GM13976 (cell line): ENCODE results near the gene EFL1.

Experiments
- DNase-seq: peaks from one replicate; pipeline ENCODE4 v3.0.0; 2012; ENCODE audit warnings: low spot score
- in situ Hi-C: fragments of 300-500 bp; cut with MboI; formaldehyde crosslinking; loops from one replicate; pipeline ENCODE4 v1.12.0; 2022; ENCODE audit warnings: low sequenced_read_pairs, mixed read lengths, inconsistent platforms; ENCODE audit not compliant: unreplicated experiment
- TF ChIP-seq, protein P1 (sequence below): IDR thresholded peaks from 2 replicates; pipeline ENCODE4 v1.5.1; 2012; ENCODE audit warnings: borderline replicate concordance, mild to moderate bottlenecking; ENCODE audit not compliant: insufficient read depth; ENCODE audit errors: extremely low read depth, missing control alignments, control extremely low read depth

The EFL1 gene

DNA sequence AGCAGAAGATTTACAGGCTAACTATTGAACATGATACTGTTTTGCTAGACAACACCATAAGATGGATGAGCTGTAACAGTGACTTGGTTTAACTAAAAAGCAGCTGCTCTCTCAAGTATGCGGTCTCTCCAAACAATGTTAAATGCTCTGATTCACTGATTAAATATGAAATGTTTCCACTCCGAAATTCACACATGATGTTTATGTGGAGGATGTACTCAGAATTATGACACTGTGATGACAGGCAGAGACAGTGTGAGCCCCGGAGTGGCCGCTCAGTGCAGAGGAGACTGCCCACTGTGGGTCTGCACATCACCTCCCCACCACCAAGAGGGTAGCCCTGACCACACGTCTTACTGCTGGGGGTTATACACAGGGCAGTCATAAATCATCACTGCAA lies 132.8 kb downstream of the EFL1 start:
- in situ Hi-C loops, result no loop called here
- TF ChIP-seq, protein P1, sequence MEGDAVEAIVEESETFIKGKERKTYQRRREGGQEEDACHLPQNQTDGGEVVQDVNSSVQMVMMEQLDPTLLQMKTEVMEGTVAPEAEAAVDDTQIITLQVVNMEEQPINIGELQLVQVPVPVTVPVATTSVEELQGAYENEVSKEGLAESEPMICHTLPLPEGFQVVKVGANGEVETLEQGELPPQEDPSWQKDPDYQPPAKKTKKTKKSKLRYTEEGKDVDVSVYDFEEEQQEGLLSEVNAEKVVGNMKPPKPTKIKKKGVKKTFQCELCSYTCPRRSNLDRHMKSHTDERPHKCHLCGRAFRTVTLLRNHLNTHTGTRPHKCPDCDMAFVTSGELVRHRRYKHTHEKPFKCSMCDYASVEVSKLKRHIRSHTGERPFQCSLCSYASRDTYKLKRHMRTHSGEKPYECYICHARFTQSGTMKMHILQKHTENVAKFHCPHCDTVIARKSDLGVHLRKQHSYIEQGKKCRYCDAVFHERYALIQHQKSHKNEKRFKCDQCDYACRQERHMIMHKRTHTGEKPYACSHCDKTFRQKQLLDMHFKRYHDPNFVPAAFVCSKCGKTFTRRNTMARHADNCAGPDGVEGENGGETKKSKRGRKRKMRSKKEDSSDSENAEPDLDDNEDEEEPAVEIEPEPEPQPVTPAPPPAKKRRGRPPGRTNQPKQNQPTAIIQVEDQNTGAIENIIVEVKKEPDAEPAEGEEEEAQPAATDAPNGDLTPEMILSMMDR, result no peak
- DNase-seq, result no peak

DNA sequence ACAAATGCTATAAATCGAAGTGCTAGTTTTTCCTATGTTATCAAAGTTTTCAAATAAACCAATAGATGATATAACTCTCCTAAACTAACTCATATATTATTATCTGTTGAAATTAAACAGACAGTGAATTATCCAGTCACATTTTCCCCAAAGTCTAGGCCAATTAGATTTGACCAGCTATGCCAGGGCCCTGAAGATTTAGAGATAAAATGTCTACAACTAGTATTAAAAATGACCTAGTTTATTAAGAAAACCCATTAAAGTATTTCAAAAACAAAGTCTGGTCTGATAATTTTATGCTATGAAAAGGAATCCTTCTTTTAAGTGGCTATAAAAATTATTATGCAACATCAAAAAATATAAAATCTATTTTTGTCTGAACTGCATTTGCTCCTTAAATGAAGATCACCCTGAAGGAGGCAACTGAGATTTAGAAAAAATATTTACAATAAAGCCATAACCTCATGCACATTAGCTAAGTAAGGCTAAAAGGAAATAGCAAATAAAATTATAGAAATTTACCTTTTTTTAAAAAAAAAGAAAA lies 133.3 kb downstream of the EFL1 start:
- DNase-seq, result no peak
- TF ChIP-seq, protein P1, result no peak
- in situ Hi-C loops, result no loop called here

DNA sequence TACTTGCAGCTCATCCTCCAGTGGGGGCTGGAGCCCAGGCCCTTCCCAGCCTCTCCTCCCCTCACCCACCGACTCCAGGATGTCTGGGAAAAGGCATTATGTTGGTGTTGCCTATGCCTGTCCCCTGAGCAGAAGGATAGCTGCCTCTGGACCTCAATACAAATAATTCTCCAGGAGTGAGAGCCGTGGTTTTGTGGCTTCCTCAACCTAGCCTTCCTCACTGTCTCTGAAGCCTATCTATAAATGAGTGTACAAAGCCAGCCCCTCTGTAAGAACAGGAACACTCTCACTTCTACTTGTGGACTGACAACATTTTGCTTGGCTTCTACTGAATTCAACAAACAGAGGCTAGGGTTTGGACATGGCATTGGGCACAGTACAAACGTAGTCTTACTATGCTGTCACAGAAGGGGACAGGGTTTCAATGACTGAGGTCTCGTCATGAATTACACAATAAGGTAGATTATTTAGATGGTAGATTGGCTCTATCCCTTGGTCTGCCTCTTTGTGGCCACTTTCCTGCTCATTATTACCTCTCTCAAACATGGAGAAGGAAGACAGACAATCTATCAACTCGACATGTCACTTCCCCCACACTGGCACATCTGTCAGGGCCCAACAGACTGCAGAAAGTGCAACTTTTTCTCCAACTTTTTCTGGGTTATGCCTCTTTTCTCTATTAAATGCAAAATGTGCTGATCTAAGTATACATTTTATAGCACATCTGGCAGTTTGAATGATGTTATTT lies 134.0 kb downstream of the EFL1 start:
- in situ Hi-C loops, result no loop called here
- TF ChIP-seq, protein P1, result no peak
- no peak for DNase-seq

DNA sequence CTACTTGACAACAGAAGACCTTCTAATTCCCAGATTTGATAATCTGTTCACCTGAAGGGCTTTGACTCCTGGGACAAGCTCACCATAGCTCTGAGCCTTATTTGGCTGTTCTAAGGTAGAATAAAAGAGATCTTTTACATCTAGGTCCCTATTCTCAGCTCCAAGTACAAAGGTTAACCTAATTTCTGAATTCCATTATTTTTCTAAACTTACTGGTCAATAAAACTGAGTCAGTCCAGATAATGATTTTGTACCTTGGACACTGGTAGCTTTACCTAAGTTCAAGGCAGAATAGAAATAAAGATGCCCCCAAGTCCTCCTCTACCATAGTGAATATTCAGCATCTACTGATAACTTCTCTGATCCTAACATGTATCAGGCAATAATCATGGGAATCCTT lies 135.0 kb downstream of the EFL1 start:
- DNase-seq, result no peak
- TF ChIP-seq, protein P1, result no peak
- in situ Hi-C loops, result no loop called here

DNA sequence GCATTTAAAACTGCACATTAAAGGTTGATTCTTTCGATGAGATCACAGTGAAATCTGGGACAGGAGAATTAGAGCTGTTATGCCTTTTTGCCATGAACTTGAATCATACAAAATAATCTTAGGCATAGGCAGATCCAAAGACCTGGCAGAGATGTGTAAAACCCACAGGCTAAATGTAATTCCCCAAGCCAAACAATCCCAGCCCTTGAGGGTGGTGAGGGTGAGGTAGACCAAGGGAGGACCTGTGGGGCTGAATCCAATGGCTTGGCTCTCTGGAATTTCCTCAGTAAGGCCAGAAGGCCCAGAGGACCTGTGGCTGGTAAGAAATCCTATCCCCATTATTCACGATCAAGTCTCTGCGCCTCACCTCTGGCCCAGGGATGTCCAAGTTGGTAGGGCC lies 136.2 kb downstream of the EFL1 start:
- DNase-seq, result no peak
- TF ChIP-seq, protein P1, result no peak
- in situ Hi-C loops, result no loop called here

DNA sequence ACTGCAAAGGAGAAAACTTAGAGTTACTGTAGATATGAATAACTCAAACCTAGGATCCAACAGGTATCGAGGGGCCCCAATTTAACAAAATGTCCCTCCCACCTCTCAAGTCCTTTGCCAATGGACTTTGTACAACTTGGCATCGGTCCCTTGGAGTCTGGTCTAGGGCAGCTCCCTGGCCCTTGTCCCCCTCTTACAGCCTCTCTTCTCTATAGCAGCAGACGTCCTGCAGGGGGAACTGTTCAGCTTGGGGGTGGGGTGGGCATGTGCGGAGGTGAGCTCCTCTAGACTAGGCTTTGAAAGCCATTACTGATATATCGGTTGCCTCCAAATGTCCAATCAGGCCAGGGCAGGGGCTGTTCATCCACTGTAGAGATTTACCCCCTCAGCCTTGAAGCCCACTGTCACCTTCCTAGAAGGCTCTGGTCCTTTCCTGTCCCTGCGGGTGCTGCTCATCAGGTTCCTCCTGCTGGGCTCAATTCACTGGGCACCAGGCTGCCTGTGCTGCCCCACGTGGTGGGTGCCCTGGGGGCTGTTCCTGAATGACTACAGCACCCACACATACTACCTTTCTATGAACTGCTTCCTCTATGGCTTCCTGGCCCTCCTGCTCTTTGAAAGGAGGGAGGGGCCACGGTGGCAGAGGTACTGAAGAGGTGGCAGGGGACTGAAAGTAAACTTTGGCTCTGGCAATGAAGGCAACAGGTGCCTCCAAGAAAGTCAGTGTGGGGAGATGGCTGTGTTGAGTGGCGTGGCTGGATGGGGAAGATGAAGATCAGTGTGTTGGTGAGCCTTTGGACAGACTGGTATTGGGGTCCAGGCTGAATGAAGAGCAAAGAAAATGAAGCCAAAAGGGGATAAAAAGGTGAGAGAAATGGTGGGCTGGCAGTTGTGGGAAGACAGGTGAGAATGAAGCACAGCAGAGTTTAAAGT lies 137.9 kb downstream of the EFL1 start:
- TF ChIP-seq, protein P1, result no peak
- DNase-seq, result no peak
- in situ Hi-C loops, result no loop called here
